GM23338 (cell line): ENCODE data around the gene ATF3.

ENCODE experiments used
- CREB1 ChIP-seq: fragments of 250-450 bp; sonication (Bioruptor Pico); IDR thresholded peaks from 2 replicates; pipeline ENCODE4 v1.5.0; 2020; ENCODE audit warnings: low read depth, mild to moderate bottlenecking, moderate library complexity
- CTCF ChIP-seq, 2 experiments: fragments of 200-600 bp in 1 of 2; sonication (generic) in 1 of 2; conservative IDR thresholded peaks; 2 replicates each; pipeline versions ENCODE4 v1.5.1 to v1.6.1; 2016 to 2017; ENCODE audit warnings: antibody characterized with exemption in 2 of 2, low read depth in 2 of 2, mild to moderate bottlenecking in 2 of 2, moderate library complexity in 1 of 2
- ETS1 ChIP-seq: IDR thresholded peaks from 2 replicates; pipeline ENCODE4 v1.6.1; 2016; ENCODE audit warnings: antibody characterized with exemption
- EZH2 ChIP-seq: fragments of 200-600 bp; sonication (generic); IDR thresholded peaks from one replicate; pipeline ENCODE4 v1.8.0; 2017; ENCODE audit warnings: antibody characterized with exemption, mild to moderate bottlenecking, low read depth; ENCODE audit not compliant: unreplicated experiment
- EZH2phosphoT487 ChIP-seq: fragments of 200-600 bp; sonication (generic); IDR thresholded peaks from one replicate; pipeline ENCODE4 v1.8.1; 2018; ENCODE audit warnings: antibody characterized with exemption; ENCODE audit not compliant: unreplicated experiment
- JUNB ChIP-seq: IDR thresholded peaks from one replicate; pipeline ENCODE4 v1.6.1; 2016; ENCODE audit warnings: antibody characterized with exemption; ENCODE audit not compliant: unreplicated experiment
- NANOG ChIP-seq: IDR thresholded peaks from 2 replicates; pipeline ENCODE4 v1.6.1; 2016; ENCODE audit warnings: antibody characterized with exemption, borderline replicate concordance
- POLR2AphosphoS5 ChIP-seq: IDR thresholded peaks from 2 replicates; pipeline ENCODE4 v1.6.1; 2016; ENCODE audit warnings: antibody characterized with exemption, low read depth
- REST ChIP-seq: IDR thresholded peaks from one replicate; pipeline ENCODE4 v1.6.1; 2018; ENCODE audit warnings: antibody characterized with exemption; ENCODE audit not compliant: unreplicated experiment
- STAT1 ChIP-seq: IDR thresholded peaks from one replicate; pipeline ENCODE4 v1.6.1; 2016; ENCODE audit warnings: antibody characterized with exemption; ENCODE audit not compliant: unreplicated experiment
- ZNF114 ChIP-seq: fragments of 250-450 bp; sonication (Bioruptor Pico); IDR thresholded peaks from 2 replicates; pipeline ENCODE4 v1.5.0; 2020; ENCODE audit warnings: mild to moderate bottlenecking, moderate library complexity
- ZNF462 ChIP-seq: fragments of 250-450 bp; sonication (Bioruptor Pico); IDR thresholded peaks from 2 replicates; pipeline ENCODE4 v1.5.0; 2020; ENCODE audit warnings: mild to moderate bottlenecking, moderate library complexity

- TF ChIP-seq EZH2 (no peak), ETS1 (no peak), EZH2phosphoT487 (no peak), CTCF (conservative IDR thresholded peaks at IDR 0.05; ENCODE audit: low read depth in 2 of 2) (no peak), POLR2AphosphoS5 (no peak), REST (no peak), NANOG (no peak), CREB1 (CRISPR knock-in tag) (no peak), STAT1 (no peak), JUNB (no peak), ZNF114 (CRISPR knock-in tag) (no peak), ZNF462 (CRISPR knock-in tag) (no peak)
Measured at GRCh38 chr1:212621949-212622305, 13.4 kb downstream of the ATF3 start.
